ENCODE measurements around the gene SEMA3G. TPM values are rescaled to one million over a fixed set of nuclear protein-coding genes. Genes with fewer than 3 reads are reported as not detected.

Gene SEMA3G
- polyA plus RNA-seq, 1 donor (not counting 4 experiments of a cell fraction or from before 2014, with no cell fraction given) = 0.07 TPM

- Histone ChIP-seq H3K79me2 (ENCODE audit: control insufficient read depth, insufficient read depth, low read length) (peaks cover 3% of the 10 kb centered on the region), H3K4me3 (ENCODE audit: control insufficient read depth in 2 of 3, extremely low read depth in 1 of 3, insufficient read depth in 2 of 3, low read depth in 1 of 3, low read length in 3 of 3) (no peak overlapping the region), H3K4me1 (ENCODE audit: control insufficient read depth, extremely low read depth, insufficient read depth, low read length) (no peaks in the 10 kb centered on the region), H3K27me3 (ENCODE audit: control insufficient read depth, extremely low read depth, insufficient read depth, low read length) (no peaks in the 10 kb centered on the region), H3K9me3 (ENCODE audit: control insufficient read depth, low read depth, low read length) (no peaks in the 10 kb centered on the region), H3K9ac (ENCODE audit: control insufficient read depth, extremely low read depth, insufficient read depth, low read length) (no peak overlapping the region), H2AFZ (ENCODE audit: control insufficient read depth, low read length) (no peak overlapping the region), H3K36me3 (ENCODE audit: control insufficient read depth in 2 of 2, extremely low read depth in 1 of 2, insufficient read depth in 2 of 2, low read length in 2 of 2) (peaks cover 17 to 38% of the 10 kb centered on the region in 2 experiments), H3K27ac (ENCODE audit: control insufficient read depth, insufficient read depth, low read length) (no peak overlapping the region), H3K4me2 (ENCODE audit: control insufficient read depth, extremely low read depth, insufficient read depth, low read depth, low read length) (no peak overlapping the region), H4K20me1 (ENCODE audit: control insufficient read depth, extremely low read depth, insufficient read depth, low read length) (peaks cover 3% of the 10 kb centered on the region), H3K9me1 (ENCODE audit: control insufficient read depth, extremely low read depth, insufficient read depth, low read length) (no peaks in the 10 kb centered on the region)
- dilution Hi-C loops (cut with MboI; ENCODE audit: extremely low pct_ligation_motif_present, low sequenced_read_pairs) = no loop called here
- DNase-seq (ENCODE audit: low read depth, low spot score) = no peak
- no peak for TF ChIP-seq EZH2 (IDR thresholded peaks at IDR 0.05; ENCODE audit: low read length)
- no peak for TF ChIP-seq CTCF (optimal IDR thresholded peaks at IDR 0.05 in 1 of 3, IDR thresholded peaks at IDR 0.05 in 1 of 3, conservative IDR thresholded peaks at IDR 0.05 in 1 of 3; ENCODE audit: extremely low read depth in 1 of 3, insufficient read depth in 2 of 3, low read length in 3 of 3)
- FAIRE-seq = no peak
Measured at GRCh38 chr3:52493232-52494017, 48.5 kb upstream of the SEMA3G start.

GRCh38 chr3:52492059-52492458 is 47.2 kb upstream of the SEMA3G start:
- peaks cover 23 to 46% of the 10 kb centered on the region in 2 experiments for H3K36me3 ChIP-seq (ENCODE audit: control insufficient read depth in 2 of 2, extremely low read depth in 1 of 2, insufficient read depth in 2 of 2, low read length in 2 of 2)
- H3K27me3 ChIP-seq (ENCODE audit: control insufficient read depth, extremely low read depth, insufficient read depth, low read length) = no peaks in the 10 kb centered on the region
- no peak overlapping the region for H3K4me3 ChIP-seq (ENCODE audit: control insufficient read depth in 2 of 3, extremely low read depth in 1 of 3, insufficient read depth in 2 of 3, low read depth in 1 of 3, low read length in 3 of 3)
- no peaks in the 10 kb centered on the region for H3K9me1 ChIP-seq (ENCODE audit: control insufficient read depth, extremely low read depth, insufficient read depth, low read length)
- peaks cover 3% of the 10 kb centered on the region for H3K79me2 ChIP-seq (ENCODE audit: control insufficient read depth, insufficient read depth, low read length)
- TF ChIP-seq CTCF (optimal IDR thresholded peaks at IDR 0.05 in 1 of 3, IDR thresholded peaks at IDR 0.05 in 1 of 3, conservative IDR thresholded peaks at IDR 0.05 in 1 of 3; ENCODE audit: extremely low read depth in 1 of 3, insufficient read depth in 2 of 3, low read length in 3 of 3) (no peak), EZH2 (IDR thresholded peaks at IDR 0.05; ENCODE audit: low read length) (no peak)
- peaks cover 3% of the 10 kb centered on the region for H4K20me1 ChIP-seq (ENCODE audit: control insufficient read depth, extremely low read depth, insufficient read depth, low read length)
- no peak overlapping the region for H2AFZ ChIP-seq (ENCODE audit: control insufficient read depth, low read length)
- dilution Hi-C loops (cut with MboI; ENCODE audit: extremely low pct_ligation_motif_present, low sequenced_read_pairs) = no loop called here
- no peak overlapping the region for H3K4me2 ChIP-seq (ENCODE audit: control insufficient read depth, extremely low read depth, insufficient read depth, low read depth, low read length)
- DNase-seq (ENCODE audit: low read depth, low spot score) (no peak), FAIRE-seq (no peak)
- no peak overlapping the region for H3K27ac ChIP-seq (ENCODE audit: control insufficient read depth, insufficient read depth, low read length)
- no peaks in the 10 kb centered on the region for H3K4me1 ChIP-seq (ENCODE audit: control insufficient read depth, extremely low read depth, insufficient read depth, low read length)
- H3K9me3 ChIP-seq (ENCODE audit: control insufficient read depth, low read depth, low read length) = no peaks in the 10 kb centered on the region
- H3K9ac ChIP-seq (ENCODE audit: control insufficient read depth, extremely low read depth, insufficient read depth, low read length) = no peak overlapping the region
